CD8-positive, alpha-beta memory T cell (primary cell): Measurements from ENCODE around the gene GNAO1. TPM values are rescaled to one million over a fixed set of nuclear protein-coding genes. Genes with fewer than 3 reads are reported as not detected.

Experiments
- CTCF ChIA-PET: fragments of 350-600 bp; sonication (Branson Sonifier 250); formaldehyde crosslinking; loops from one replicate; lab custom pipeline; 2021; ENCODE audit warnings: antibody characterized with exemption; lab: Charles Lee
- POLR2A ChIA-PET: fragments of 350-600 bp; sonication (Branson Sonifier 250); formaldehyde crosslinking; loops from one replicate; lab custom pipeline; 2021; ENCODE audit warnings: antibody characterized with exemption; lab: Charles Lee
- DNase-seq, 5 donors: peaks; one replicate each; pipeline versions ENCODE4 v3.0.0 to v3.0.0-alpha.2; 2020 to 2022; ENCODE audit warnings: mixed read lengths in 1 of 5
- H3K27ac ChIP-seq: one replicate; pipeline ENCODE4 v1.7.0; 2013; ENCODE audit warnings: low read depth, mild to moderate bottlenecking, low read length, moderate library complexity
- H3K27me3 ChIP-seq: 2 replicates; pipeline ENCODE4 v1.7.0; 2013; ENCODE audit warnings: low read length, mild to moderate bottlenecking; ENCODE audit not compliant: insufficient read depth, poor library complexity, severe bottlenecking
- H3K36me3 ChIP-seq: 2 replicates; pipeline ENCODE4 v1.7.0; 2013; ENCODE audit warnings: mild to moderate bottlenecking, low read length, moderate library complexity; ENCODE audit not compliant: insufficient read depth
- H3K4me1 ChIP-seq: 2 replicates; pipeline ENCODE4 v1.7.0; 2013; ENCODE audit warnings: mild to moderate bottlenecking, low read length, moderate library complexity; ENCODE audit not compliant: insufficient read depth
- H3K4me3 ChIP-seq: 2 replicates; pipeline ENCODE4 v1.7.0; 2013; ENCODE audit warnings: mild to moderate bottlenecking, low read length
- H3K9me3 ChIP-seq: 2 replicates; pipeline ENCODE4 v1.7.0; 2013; ENCODE audit warnings: mild to moderate bottlenecking, low read length
- H3K27ac Mint-ChIP-seq, 8 donors: one replicate each; pipeline ENCODE4 v1.8.0; 2020 to 2021; ENCODE audit warnings: mixed read lengths in 8 of 8, mild to moderate bottlenecking in 6 of 8, inconsistent platforms in 3 of 8, moderate library complexity in 3 of 8
- H3K27me3 Mint-ChIP-seq, 2 donors: one replicate each; pipeline ENCODE4 v1.8.0; 2020 to 2021; ENCODE audit warnings: mixed read lengths in 2 of 2, mild to moderate bottlenecking in 1 of 2, moderate library complexity in 1 of 2
- H3K36me3 Mint-ChIP-seq, 3 donors: one replicate each; pipeline ENCODE4 v1.8.0; 2020 to 2021; ENCODE audit warnings: mixed read lengths in 3 of 3, inconsistent platforms in 1 of 3, mild to moderate bottlenecking in 1 of 3
- H3K4me1 Mint-ChIP-seq, 3 donors: one replicate each; pipeline ENCODE4 v1.8.0; 2020 to 2021; ENCODE audit warnings: mixed read lengths in 3 of 3, inconsistent platforms in 1 of 3, mild to moderate bottlenecking in 1 of 3
- H3K4me3 Mint-ChIP-seq, 7 donors: one replicate each; pipeline ENCODE4 v1.8.0; 2020 to 2021; ENCODE audit warnings: mixed read lengths in 7 of 7, mild to moderate bottlenecking in 6 of 7, moderate library complexity in 4 of 7, inconsistent platforms in 2 of 7
- H3K9me3 Mint-ChIP-seq, 5 donors: one replicate each; pipeline ENCODE4 v1.8.0; 2020 to 2022; ENCODE audit warnings: mixed read lengths in 5 of 5, mild to moderate bottlenecking in 3 of 5, moderate library complexity in 2 of 5, inconsistent platforms in 1 of 5
- polyA plus RNA-seq: library from polyadenylated mRNA; unstranded; fragments of 300-500 nt; fragmentation: Illumina TruSeq; gene quantifications from one replicate; pipeline ENCODE4 v1.2.3, GENCODE V29; 2021
- total RNA-seq, 2 experiments: library from RNA; stranded (reverse); gene quantifications; one replicate each; pipeline ENCODE4 v1.2.3, GENCODE V29; 2021

GNAO1 gene
- total and polyA plus RNA-seq, 3 experiments from 2014 or later: 0.86 to 2.5 (median 2.5) TPM

GRCh38 chr16:56262551-56263245, 71.4 kb downstream of the GNAO1 start:
- Mint-ChIP-seq H3K4me1 (peaks cover 52 to 78% (median 76%) of the 10 kb centered on the region in 3 donors), H3K27me3 (no peaks in the 10 kb centered on the region), H3K36me3 (peaks cover 0 to 3% (median 3%) of the 10 kb centered on the region in 3 donors), H3K9me3 (no peaks in the 10 kb centered on the region), H3K4me3 (peak overlapping the region; percentile 21 to 89 (median 68)), H3K27ac (peak overlapping the region; percentile 82 to 96 (median 93))
- POLR2A ChIA-PET: interaction anchor here (1.2 kb wide), 1 partner anchor 16 kb away, joined by 7 read pairs; no protein-coding TSS in a partner anchor
- no peaks in the 10 kb centered on the region for H3K36me3 ChIP-seq
- H3K4me1 ChIP-seq: peaks cover 45% of the 10 kb centered on the region
- no peaks in the 10 kb centered on the region for H3K27me3 ChIP-seq
- DNase-seq: no peak
- peak overlapping the region; percentile 47 for H3K4me3 ChIP-seq
- CTCF ChIA-PET: interaction anchor here (1.1 to 3.1 kb wide), 7 partner anchors 14 to 141 kb away, joined by 3 to 12 read pairs (median 5); partner anchors contain the start of gene GNAO1
- no peaks in the 10 kb centered on the region for H3K9me3 ChIP-seq
- H3K27ac ChIP-seq: peak overlapping the region; percentile 70

- H3K36me3 ChIP-seq: no peaks in the 10 kb centered on the region
- peaks cover 0 to 2% of the 10 kb centered on the region in 2 donors for H3K27me3 Mint-ChIP-seq
- H3K27ac Mint-ChIP-seq: peak overlapping the region; percentile 82 to 96 (median 93)
Measured at GRCh38 chr16:56263711-56264608, 72.7 kb downstream of the GNAO1 start.

GRCh38 chr16:56264609-56264972, 73.3 kb downstream of the GNAO1 start:
- no peaks in the 10 kb centered on the region for H3K36me3 ChIP-seq
- no peak overlapping the region for H3K4me3 Mint-ChIP-seq
- H3K9me3 Mint-ChIP-seq: no peaks in the 10 kb centered on the region
- peaks cover 45% of the 10 kb centered on the region for H3K4me1 ChIP-seq
- peaks cover 2 to 3% of the 10 kb centered on the region in 2 donors for H3K27me3 Mint-ChIP-seq
- peaks cover 0 to 5% (median 3%) of the 10 kb centered on the region in 3 donors for H3K36me3 Mint-ChIP-seq
- no peaks in the 10 kb centered on the region for H3K27me3 ChIP-seq
- no peak overlapping the region for H3K27ac ChIP-seq
- H3K4me1 Mint-ChIP-seq: peaks cover 51 to 77% (median 64%) of the 10 kb centered on the region in 3 donors
- ChIA-PET POLR2A (interaction anchor here (1.1 kb wide), 1 partner anchor 10 kb away, joined by 3 read pairs; no protein-coding TSS in a partner anchor), CTCF (interaction anchor here (3.1 kb wide), 1 partner anchor 14 kb away, joined by 12 read pairs; no protein-coding TSS in a partner anchor)
- no peak for DNase-seq
- no peaks in the 10 kb centered on the region for H3K9me3 ChIP-seq
- H3K4me3 ChIP-seq: no peak overlapping the region
- H3K27ac Mint-ChIP-seq: peak overlapping the region in 6 of 8 donors; percentile 42 to 93 (median 77)

More at GRCh38 chr16:56263711-56264608, 72.7 kb downstream of the GNAO1 start:
- Histone ChIP-seq H3K27me3 (no peaks in the 10 kb centered on the region), H3K9me3 (no peaks in the 10 kb centered on the region), H3K27ac (peak overlapping the region; percentile 70), H3K4me1 (peaks cover 45% of the 10 kb centered on the region), H3K4me3 (no peak overlapping the region)
- POLR2A ChIA-PET: no interaction called here
- CTCF ChIA-PET: interaction anchor here (1.4 to 3.1 kb wide), 2 partner anchors 15 to 143 kb away, joined by 3 to 12 read pairs; no protein-coding TSS in a partner anchor
- H3K36me3 Mint-ChIP-seq: peaks cover 0 to 5% (median 3%) of the 10 kb centered on the region in 3 donors
- peak overlapping the region in 4 of 7 donors; percentile 9 to 60 (median 30) for H3K4me3 Mint-ChIP-seq
- peaks cover 52 to 83% (median 70%) of the 10 kb centered on the region in 3 donors for H3K4me1 Mint-ChIP-seq
- no peaks in the 10 kb centered on the region for H3K9me3 Mint-ChIP-seq
- DNase-seq: no peak

- H3K27me3 ChIP-seq: no peaks in the 10 kb centered on the region
- ChIA-PET CTCF (interaction anchor here (1.1 to 3.1 kb wide), 3 partner anchors 13 to 53 kb away, joined by 3 to 12 read pairs (median 3); no protein-coding TSS in a partner anchor), POLR2A (interaction anchor here (1.1 kb wide), 1 partner anchor 9 kb away, joined by 3 read pairs; no protein-coding TSS in a partner anchor)
- no peak overlapping the region for H3K4me3 ChIP-seq
- peaks cover 51 to 71% (median 58%) of the 10 kb centered on the region in 3 donors for H3K4me1 Mint-ChIP-seq
- peak overlapping the region in 1 of 7 donors; percentile 31 for H3K4me3 Mint-ChIP-seq
- no peak for DNase-seq
- peaks cover 45% of the 10 kb centered on the region for H3K4me1 ChIP-seq
- H3K9me3 Mint-ChIP-seq: no peaks in the 10 kb centered on the region
- H3K36me3 ChIP-seq: no peaks in the 10 kb centered on the region
- no peaks in the 10 kb centered on the region for H3K9me3 ChIP-seq
- H3K27ac ChIP-seq: no peak overlapping the region
- peaks cover 0 to 5% (median 3%) of the 10 kb centered on the region in 3 donors for H3K36me3 Mint-ChIP-seq
- peaks cover 2 to 3% of the 10 kb centered on the region in 2 donors for H3K27me3 Mint-ChIP-seq
- peak overlapping the region in 6 of 8 donors; percentile 42 to 93 (median 76) for H3K27ac Mint-ChIP-seq
Measured at GRCh38 chr16:56265184-56265583, 73.9 kb downstream of the GNAO1 start.

- no peak overlapping the region for H3K4me3 Mint-ChIP-seq
Measured at GRCh38 chr16:56265746-56266145, 74.5 kb downstream of the GNAO1 start.

GRCh38 chr16:56266641-56267607, 75.6 kb downstream of the GNAO1 start:
- Mint-ChIP-seq H3K27me3 (peaks cover 2 to 3% of the 10 kb centered on the region in 2 donors), H3K4me3 (no peak overlapping the region), H3K4me1 (peaks cover 36 to 54% (median 40%) of the 10 kb centered on the region in 3 donors), H3K27ac (peak overlapping the region in 4 of 8 donors; percentile 14 to 27 (median 23)), H3K9me3 (no peaks in the 10 kb centered on the region), H3K36me3 (peaks cover 0 to 5% (median 3%) of the 10 kb centered on the region in 3 donors)
- Histone ChIP-seq H3K36me3 (no peaks in the 10 kb centered on the region), H3K9me3 (no peaks in the 10 kb centered on the region), H3K4me3 (no peak overlapping the region), H3K27me3 (no peaks in the 10 kb centered on the region), H3K4me1 (peaks cover 29% of the 10 kb centered on the region), H3K27ac (no peak overlapping the region)
- POLR2A ChIA-PET: interaction anchor here (0.9 kb wide), 1 partner anchor 42 kb away, joined by 3 read pairs; no protein-coding TSS in a partner anchor
- CTCF ChIA-PET: interaction anchor here (1.1 kb wide), 1 partner anchor 51 kb away, joined by 3 read pairs; no protein-coding TSS in a partner anchor
- DNase-seq: no peak

More at GRCh38 chr16:56265746-56266145, 74.5 kb downstream of the GNAO1 start:
- H3K4me1 ChIP-seq: peaks cover 41% of the 10 kb centered on the region
- Mint-ChIP-seq H3K9me3 (no peaks in the 10 kb centered on the region), H3K4me1 (peaks cover 48 to 65% (median 52%) of the 10 kb centered on the region in 3 donors), H3K27me3 (peaks cover 2 to 3% of the 10 kb centered on the region in 2 donors), H3K27ac (peak overlapping the region in 6 of 8 donors; percentile 11 to 87 (median 62)), H3K36me3 (peaks cover 0 to 5% (median 3%) of the 10 kb centered on the region in 3 donors)
- H3K36me3 ChIP-seq: no peaks in the 10 kb centered on the region
- no peaks in the 10 kb centered on the region for H3K9me3 ChIP-seq
- no peak overlapping the region for H3K27ac ChIP-seq
- ChIA-PET POLR2A (interaction anchor here (0.6 to 1.1 kb wide), 2 partner anchors 9 to 349 kb away, joined by 3 read pairs; no protein-coding TSS in a partner anchor), CTCF (interaction anchor here (1.1 to 3.1 kb wide), 3 partner anchors 13 to 52 kb away, joined by 3 to 12 read pairs (median 3); no protein-coding TSS in a partner anchor)
- no peak for DNase-seq
- no peaks in the 10 kb centered on the region for H3K27me3 ChIP-seq
- H3K4me3 ChIP-seq: no peak overlapping the region
